Fibroblast of skin of right biceps (primary cell): ENCODE data around the gene SLC12A4.
"Not testable (repeated sequence)": the region's sequence is repeated elsewhere in the genome, so short reads cannot be mapped to it uniquely, and the experiment has no call there.

Experiments
- DNase-seq: peaks from one replicate; pipeline ENCODE4 v3.0.0-alpha.2; 2013

Gene SLC12A4

DNA sequence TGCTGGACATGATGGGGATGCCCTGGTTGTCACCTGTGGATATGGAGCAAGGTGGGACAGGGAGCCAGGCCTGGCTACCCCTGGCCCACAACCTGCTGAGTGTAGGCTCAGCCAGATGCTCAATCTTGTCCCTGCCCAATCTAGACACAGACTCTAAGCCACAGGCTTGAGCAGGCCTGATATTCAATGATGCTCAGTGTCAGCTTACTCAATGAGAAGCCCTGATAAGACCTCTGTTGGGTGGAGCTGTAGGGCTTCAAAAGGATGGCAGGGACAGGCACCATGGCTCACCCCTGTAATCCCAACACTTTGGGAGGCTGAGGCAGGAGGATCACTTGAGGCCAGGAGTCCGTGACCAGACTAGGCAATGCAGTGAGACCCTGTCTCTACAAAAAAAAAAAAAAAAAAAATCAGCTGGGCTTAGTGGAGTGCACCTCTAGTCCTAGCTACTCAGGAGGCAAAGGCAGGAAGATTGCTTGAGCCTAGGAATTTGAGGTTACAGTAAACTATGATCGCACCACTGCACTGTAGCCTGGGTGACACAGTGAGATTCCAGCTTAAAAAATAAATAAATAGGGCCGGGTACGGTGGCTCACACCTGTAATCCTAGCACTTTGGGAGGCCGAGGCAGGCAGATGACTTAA lies 27.9 kb downstream of the SLC12A4 start:
- no peak for DNase-seq

DNA sequence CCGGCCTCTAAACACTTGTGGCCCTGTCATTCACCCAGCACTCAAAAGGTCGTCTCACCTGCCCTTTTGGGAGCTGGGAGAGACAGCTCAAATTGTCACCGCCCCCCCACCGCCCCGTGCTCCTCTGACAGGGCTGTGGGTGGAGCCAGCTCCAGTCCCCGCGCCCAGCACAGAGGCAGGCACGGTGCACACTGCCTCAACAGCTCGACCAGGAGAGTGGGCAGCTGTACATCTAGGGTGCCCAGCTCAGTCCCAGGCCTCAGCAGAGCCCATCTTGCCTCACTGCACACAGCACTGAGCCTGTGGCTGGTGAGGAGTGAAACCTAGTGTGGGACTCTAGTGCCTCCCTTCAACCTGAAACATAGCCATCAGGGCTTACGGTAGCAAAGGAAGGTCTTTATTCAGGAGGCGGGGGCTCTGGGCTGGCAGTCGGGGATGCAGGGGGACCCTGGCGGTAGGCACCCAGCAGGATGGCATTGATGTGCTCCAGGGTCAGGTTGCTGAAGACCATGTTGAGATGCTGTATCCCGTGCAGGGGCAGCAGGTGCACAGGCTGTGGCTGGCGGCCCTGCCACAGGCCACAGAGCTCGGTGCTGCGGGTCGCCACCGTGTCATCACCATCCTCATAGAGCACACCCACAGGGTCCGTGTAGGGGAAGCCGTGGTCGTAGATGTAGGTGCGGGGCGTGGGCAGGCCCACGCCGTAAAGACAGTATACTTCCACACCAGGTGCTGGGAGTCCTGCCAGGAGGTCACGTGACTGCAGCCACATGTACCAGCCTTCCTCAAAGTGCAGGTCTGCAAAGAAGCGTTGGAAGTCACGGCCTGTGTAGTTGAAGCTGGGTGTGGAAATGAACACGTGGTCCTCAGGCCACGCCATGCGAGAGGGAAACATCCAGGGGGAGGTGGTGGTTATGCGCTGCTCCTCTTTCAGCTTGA lies 28.7 kb downstream of the SLC12A4 start:
- no peak for DNase-seq

GRCh38 chr16:67937713-67938112 lies 30.7 kb downstream of the SLC12A4 start:
- DNase-seq, result not testable (repeated sequence)

GRCh38 chr16:67936880-67937605 lies 31.4 kb downstream of the SLC12A4 start:
- DNase-seq, result no peak

- peak; percentile 59 for DNase-seq
Measured at GRCh38 chr16:67936124-67936879, 32.1 kb downstream of the SLC12A4 start, which contains the start of gene PSMB10. Gene PSMB10 (minus strand): TSS chr16:67936850. CDS start chr16:67936749, 101 bp downstream.

GRCh38 chr16:67935402-67936123 lies 32.9 kb downstream of the SLC12A4 start:
- DNase-seq, result peak; percentile 91

GRCh38 chr16:67935101-67935401 lies 33.4 kb downstream of the SLC12A4 start:
- DNase-seq, result no peak

DNA sequence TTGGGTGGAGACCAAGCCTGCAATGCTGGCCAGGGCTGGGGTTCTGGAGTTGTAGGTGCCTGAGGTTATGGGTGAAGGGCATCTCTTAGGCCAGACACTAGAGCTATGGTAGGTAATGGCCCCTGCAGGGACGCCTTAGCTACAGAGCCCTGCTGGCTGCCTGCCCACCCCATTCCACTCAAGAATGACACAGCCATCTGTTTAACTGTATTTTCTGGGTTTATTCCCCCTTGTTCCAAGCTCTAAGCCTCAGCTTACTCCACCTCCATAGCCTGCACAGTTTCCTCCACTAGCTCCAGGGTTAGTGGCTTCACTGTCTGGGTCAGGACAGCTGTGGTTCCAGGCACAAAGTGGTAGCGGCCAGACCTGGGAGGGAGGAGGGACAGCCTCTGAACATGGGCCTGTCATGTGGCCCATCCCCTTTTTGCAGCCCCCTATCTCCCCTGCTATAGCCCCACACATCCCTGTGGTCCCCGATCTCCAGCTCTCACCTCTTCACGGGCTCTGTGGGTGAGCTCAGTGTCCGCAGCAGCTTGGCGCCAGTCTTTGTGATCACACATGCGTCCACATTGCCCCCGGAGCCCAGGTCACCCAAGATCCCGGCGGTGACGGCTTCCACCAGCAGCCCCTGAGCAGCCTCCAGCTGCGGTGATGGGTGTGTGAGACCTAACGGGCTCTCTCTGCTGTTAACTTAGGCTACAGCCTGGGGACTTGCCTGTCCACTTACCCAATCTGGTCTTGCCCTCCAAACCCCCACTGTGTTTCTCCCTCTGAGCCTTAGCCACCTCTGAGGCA lies 33.9 kb downstream of the SLC12A4 start:
- DNase-seq, result no peak

DNA sequence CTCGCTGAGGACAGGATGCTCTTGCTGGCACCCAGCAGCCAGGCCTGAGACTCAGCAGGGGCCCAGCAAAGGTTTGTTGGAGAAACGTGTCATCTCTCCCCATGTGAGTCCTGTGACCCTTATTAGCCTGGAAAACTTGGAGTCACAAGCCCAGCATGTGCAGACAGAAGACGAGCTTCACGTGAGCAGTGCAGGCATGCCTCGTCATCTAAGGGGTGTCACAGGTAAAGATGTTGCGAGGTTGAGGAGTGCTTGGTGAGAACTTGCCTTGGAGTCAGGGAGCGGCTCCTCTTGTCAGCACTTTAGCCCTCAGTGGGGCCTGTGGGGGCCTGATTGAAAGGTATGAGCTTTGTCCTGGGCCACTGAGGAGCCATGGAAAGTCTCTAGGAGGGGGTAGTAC lies 34.6 kb downstream of the SLC12A4 start:
- no peak for DNase-seq

DNA sequence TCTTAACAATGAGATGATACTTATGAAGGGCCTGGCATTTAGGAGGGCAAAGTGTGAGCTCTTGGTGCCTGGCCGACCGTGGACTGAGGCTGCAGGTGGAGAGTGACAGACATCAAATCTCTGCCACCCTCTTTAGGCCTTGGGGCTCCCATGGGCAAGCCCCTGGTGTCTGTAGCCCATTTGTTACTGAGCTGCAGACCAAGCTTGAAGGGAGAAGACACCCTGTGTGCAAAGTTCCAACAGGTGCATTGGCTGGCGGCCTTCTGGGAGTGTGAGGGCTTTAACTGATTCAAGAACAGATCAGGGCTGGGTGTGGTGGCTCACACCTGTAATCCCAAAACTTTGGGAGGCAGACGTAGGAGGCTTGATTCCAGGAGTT lies 36.0 kb downstream of the SLC12A4 start:
- no peak for DNase-seq

- no peak for DNase-seq
Measured at GRCh38 chr16:67931712-67932461, 36.5 kb downstream of the SLC12A4 start, which contains the start of gene CTRL. Gene CTRL (minus strand): TSS chr16:67931862. CDS start chr16:67931852, 10 bp downstream.

GRCh38 chr16:67930678-67931211 lies 37.7 kb downstream of the SLC12A4 start:
- no peak for DNase-seq

DNA sequence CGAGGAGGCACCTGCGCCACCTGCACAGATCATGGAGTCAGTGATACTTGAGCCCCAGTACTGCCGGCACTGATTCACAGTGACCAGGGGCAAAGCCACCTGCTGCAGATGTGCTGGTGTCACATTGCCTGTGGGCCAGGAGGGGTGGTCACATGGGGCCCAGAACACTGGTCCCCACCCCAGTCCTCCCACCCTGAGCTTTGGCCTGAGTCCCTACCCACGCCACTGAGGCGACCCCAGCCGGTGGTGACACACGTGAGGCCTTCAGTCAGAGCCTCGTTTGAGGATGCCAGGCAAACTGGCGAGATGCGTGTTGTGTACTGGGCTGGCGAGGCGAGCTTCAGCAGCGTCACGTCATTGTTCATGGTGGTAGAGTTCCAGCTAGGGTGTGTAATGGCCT lies 38.2 kb downstream of the SLC12A4 start:
- DNase-seq, result no peak

DNA sequence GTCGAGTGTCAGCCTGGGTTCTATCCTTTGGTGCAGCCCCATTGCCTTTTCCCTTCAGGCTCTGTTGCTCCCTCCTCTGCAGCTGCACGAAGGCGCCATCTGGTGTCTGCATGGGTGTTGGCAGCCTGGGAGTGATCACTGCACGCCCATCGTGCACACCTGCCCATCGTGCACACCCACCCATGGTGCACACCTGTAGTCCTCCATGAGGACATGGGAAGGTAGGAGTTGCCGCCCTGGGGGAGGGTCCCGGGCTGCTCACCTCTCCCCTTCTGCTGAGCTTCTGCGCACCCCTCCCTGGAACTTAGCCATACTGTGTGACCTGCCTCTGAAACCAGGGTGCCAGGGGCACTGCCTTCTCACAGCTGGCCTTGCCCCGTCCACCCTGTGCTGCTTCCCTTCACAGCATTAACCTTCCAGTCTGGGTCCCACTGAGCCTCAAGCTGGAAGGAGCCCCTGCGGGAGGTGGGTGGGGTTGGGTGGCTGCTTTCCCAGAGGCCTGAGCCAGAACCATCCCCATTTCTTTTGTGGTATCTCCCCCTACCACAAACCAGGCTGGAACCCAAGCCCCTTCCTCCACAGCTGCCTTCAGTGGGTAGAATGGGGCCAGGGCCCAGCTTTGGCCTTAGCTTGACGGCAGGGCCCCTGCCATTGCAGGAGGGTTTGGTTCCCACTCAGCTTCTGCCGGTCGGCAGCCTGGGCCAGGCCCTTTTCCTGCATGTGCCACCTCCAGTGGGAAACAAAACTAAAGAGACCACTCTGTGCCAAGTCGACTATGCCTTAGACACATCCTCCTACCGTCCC lies 39.7 kb downstream of the SLC12A4 start:
- DNase-seq, result peak; percentile 50

GRCh38 chr16:67928147-67928546 lies 40.3 kb downstream of the SLC12A4 start:
- no peak for DNase-seq

DNA sequence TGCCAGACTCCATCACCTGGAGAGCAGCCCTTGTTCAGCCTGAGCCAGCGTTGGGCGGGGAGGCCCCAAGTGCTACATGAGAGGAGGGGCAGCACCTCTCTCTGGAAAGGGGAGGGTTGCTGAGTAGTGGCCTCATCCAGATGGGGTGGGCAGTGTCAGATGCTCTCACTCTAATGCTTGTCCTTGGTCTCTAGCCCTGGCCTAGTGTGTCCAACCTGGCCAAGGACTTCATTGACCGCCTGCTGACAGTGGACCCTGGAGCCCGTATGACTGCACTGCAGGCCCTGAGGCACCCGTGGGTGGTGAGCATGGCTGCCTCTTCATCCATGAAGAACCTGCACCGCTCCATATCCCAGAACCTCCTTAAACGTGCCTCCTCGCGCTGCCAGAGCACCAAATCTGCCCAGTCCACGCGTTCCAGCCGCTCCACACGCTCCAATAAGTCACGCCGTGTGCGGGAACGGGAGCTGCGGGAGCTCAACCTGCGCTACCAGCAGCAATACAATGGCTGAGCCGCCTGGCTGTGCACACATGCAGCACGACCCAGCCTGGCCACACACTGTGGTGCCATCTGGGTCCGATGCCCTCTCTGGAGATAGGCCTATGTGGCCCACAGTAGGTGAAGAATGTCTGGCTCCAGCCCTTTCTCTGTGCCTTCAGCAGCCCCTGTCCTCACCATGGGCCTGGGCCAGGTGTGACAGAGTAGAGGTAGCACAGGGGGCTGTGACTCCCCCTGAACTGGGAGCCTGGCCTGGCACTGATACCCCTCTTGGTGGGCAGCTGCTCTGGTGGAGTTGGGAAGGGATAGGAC lies 41.1 kb downstream of the SLC12A4 start:
- DNase-seq, result no peak

DNA sequence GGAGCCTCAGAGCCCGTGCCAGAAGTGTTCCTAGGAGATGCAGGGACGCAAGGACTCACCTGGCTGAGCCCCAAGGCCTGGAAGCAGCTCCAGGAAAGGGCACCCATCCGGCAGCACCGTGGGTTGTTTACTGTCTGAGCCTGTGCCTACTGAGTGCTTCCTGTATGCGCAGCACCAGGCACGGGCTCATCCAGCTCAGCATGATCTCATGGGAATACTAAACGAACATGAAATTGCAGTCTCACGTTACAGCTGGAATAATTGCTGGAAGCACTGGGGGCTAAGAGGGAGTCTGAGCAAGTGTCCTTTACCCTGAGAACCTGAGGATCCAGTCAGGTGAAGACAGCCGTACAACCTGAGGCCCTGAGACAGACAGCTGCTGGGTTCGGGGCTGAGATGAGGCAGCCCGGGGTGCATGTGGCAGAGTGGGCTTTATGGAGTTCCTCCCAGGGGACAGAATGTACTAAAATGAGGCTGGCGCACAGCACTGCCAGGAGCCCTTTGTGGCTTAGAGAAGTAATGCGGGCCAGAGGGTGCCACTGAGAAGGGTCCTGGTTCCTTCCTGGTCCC lies 42.2 kb downstream of the SLC12A4 start:
- no peak for DNase-seq
